Panc1 (cell line): Measurements from ENCODE around the gene HMCN2. TPM values are rescaled to one million over a fixed set of nuclear protein-coding genes. Genes with fewer than 3 reads are reported as not detected.

Source experiments
- ATAC-seq: fragments of 200-7000 bp; cut with Tn5 transposase; 2 replicates; pipeline ENCODE4 v1.9.1; 2020; ENCODE audit warnings: mild to moderate bottlenecking, moderate library complexity
- BruUV-seq: library from RNA; stranded (reverse); fragments of 400-500 nt; replicated peaks from 2 replicates; lab custom pipeline; 2021; lab: Mats Ljungman, UMichigan
- CTCF ChIA-PET: fragments of 300-600 bp; sonication (Branson Sonifier 250); formaldehyde crosslinking; loops from one replicate; lab custom pipeline; 2022; ENCODE audit warnings: antibody characterized with exemption; lab: Charles Lee
- POLR2A ChIA-PET: fragments of 300-600 bp; sonication (Branson Sonifier 250); formaldehyde crosslinking; loops from one replicate; lab custom pipeline; 2022; ENCODE audit warnings: antibody characterized with exemption; lab: Charles Lee
- DNase-seq: peaks from one replicate; pipeline ENCODE4 v3.0.0-alpha.2; 2010; ENCODE audit warnings: low read depth, low spot score
- H3K27ac ChIP-seq: 2 replicates; pipeline ENCODE4 v1.5.1; 2011; ENCODE audit warnings: mild to moderate bottlenecking, low read length, inconsistent platforms
- H3K27me3 ChIP-seq: fragments of 200-500 bp; sonication (Bioruptor generic); 2 replicates; pipeline ENCODE4 v1.6.0; 2014; ENCODE audit warnings: low read length, inconsistent platforms; ENCODE audit not compliant: control insufficient read depth, insufficient read depth
- H3K36me3 ChIP-seq: fragments of 200-500 bp; sonication (Bioruptor generic); 2 replicates; pipeline ENCODE4 v1.5.1; 2014; ENCODE audit warnings: inconsistent platforms, mild to moderate bottlenecking, low read length, moderate library complexity; ENCODE audit not compliant: control insufficient read depth, insufficient read depth
- H3K4me1 ChIP-seq: 2 replicates; pipeline ENCODE4 v1.5.1; 2011; ENCODE audit warnings: inconsistent platforms, mild to moderate bottlenecking, low read length, moderate library complexity; ENCODE audit not compliant: control insufficient read depth, insufficient read depth
- H3K4me3 ChIP-seq, 2 experiments: 2 replicates each; pipeline ENCODE4 v1.5.1; 2011 to 2012; ENCODE audit warnings: low read depth in 2 of 2, low read length in 2 of 2, mild to moderate bottlenecking in 2 of 2, inconsistent platforms in 1 of 2, moderate library complexity in 1 of 2
- H3K9me3 ChIP-seq: fragments of 200-500 bp; sonication (Bioruptor generic); 2 replicates; pipeline ENCODE4 v1.5.1; 2014; ENCODE audit warnings: low read depth, mild to moderate bottlenecking, inconsistent platforms, low read length, moderate library complexity; ENCODE audit not compliant: control insufficient read depth, insufficient read depth
- POLR2AphosphoS5 ChIP-seq: IDR thresholded peaks from 2 replicates; pipeline ENCODE4 v1.6.1; 2012; ENCODE audit warnings: mild to moderate bottlenecking, low read depth, low read length, moderate library complexity
- SIN3A ChIP-seq: IDR thresholded peaks from 2 replicates; pipeline ENCODE4 v1.6.1; 2012; ENCODE audit warnings: low read depth, mild to moderate bottlenecking, low read length, moderate library complexity, borderline replicate concordance; ENCODE audit not compliant: insufficient read depth
- TCF7L2 ChIP-seq: IDR thresholded peaks from 2 replicates; pipeline ENCODE4 v1.6.1; 2011; ENCODE audit warnings: mild to moderate bottlenecking, low read depth, low read length, inconsistent platforms
- in situ Hi-C: cut with HindIII; loops from 2 replicates; pipeline ENCODE4 v1.10.0; 2016; ENCODE audit warnings: low sequenced_read_pairs, low pct_unique_long_range_greater_than_20kb
- intact Hi-C: fragments of 100-400 bp; cut with micrococcal nuclease; formaldehyde crosslinking; loops from one replicate; pipeline ENCODE4 v1.10.0; 2022; ENCODE audit not compliant: unreplicated experiment
- total RNA-seq: library from RNA; stranded (reverse); gene quantifications from one replicate; pipeline ENCODE4 v1.2.1, GENCODE V29; 2021; ENCODE audit not compliant: unreplicated experiment
- TF ChIP-seq, protein P1 (sequence below): fragments of 450-650 bp; IDR thresholded peaks from 2 replicates; pipeline ENCODE4 v1.5.1; 2017; ENCODE audit warnings: mild to moderate bottlenecking
- TF ChIP-seq, protein P2 (sequence below), 2 experiments: IDR thresholded peaks; 2 replicates each; pipeline ENCODE4 v1.6.1; 2011 to 2012; ENCODE audit warnings: low read depth in 2 of 2, control low read depth in 1 of 2, low read length in 1 of 2, mild to moderate bottlenecking in 1 of 2, moderate library complexity in 1 of 2; ENCODE audit not compliant: insufficient read depth in 1 of 2

Gene HMCN2
- total RNA-seq, 1 experiment from 2014 or later, result 0.05 TPM

DNA sequence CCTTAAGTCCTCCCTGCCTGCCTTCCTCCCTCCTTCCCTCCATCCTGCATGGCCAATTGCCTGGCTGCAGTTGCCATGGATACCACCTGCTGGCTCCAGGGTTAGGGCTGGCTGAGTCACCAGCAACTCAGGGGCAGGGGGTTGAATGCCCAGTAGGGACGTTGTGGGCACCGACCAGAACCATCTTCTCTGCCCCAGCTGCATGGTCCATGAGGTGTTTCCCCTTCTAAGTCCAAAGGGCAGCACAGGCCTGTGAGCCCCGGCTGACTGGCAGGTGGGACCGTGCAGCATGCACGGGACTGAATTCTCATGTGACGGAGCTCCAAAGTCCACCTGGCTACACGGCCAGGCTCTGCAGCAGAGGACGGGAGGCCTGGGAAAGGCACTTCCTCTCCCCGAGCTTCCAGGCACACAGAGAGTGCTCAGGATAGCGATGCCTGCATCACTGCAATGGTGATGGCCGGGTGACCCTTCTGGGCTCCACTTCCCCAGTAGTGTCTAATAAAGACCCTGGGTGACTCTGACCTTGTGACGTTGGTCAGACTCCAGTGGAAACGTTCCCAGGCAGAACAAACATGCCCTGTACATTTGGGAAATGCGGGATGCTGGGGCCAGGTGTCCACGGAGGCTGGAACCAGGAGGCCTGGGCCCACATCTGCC lies 184.9 kb downstream of the HMCN2 start:
- POLR2A ChIA-PET, result no interaction called here
- Histone ChIP-seq H3K9me3 (no peaks in the 10 kb centered on the region), H3K4me1 (peaks cover 22% of the 10 kb centered on the region), H3K27ac (no peak overlapping the region), H3K36me3 (no peaks in the 10 kb centered on the region), H3K27me3 (no peaks in the 10 kb centered on the region), H3K4me3 (no peak overlapping the region)
- in situ Hi-C loops (no loop called here), intact Hi-C loops (no loop called here)
- CTCF ChIA-PET, result no interaction called here
- no peak for ATAC-seq
- no TSS peak for BruUV-seq
- TF ChIP-seq, protein P1, sequence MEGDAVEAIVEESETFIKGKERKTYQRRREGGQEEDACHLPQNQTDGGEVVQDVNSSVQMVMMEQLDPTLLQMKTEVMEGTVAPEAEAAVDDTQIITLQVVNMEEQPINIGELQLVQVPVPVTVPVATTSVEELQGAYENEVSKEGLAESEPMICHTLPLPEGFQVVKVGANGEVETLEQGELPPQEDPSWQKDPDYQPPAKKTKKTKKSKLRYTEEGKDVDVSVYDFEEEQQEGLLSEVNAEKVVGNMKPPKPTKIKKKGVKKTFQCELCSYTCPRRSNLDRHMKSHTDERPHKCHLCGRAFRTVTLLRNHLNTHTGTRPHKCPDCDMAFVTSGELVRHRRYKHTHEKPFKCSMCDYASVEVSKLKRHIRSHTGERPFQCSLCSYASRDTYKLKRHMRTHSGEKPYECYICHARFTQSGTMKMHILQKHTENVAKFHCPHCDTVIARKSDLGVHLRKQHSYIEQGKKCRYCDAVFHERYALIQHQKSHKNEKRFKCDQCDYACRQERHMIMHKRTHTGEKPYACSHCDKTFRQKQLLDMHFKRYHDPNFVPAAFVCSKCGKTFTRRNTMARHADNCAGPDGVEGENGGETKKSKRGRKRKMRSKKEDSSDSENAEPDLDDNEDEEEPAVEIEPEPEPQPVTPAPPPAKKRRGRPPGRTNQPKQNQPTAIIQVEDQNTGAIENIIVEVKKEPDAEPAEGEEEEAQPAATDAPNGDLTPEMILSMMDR, result no peak
- TF ChIP-seq, protein P2, sequence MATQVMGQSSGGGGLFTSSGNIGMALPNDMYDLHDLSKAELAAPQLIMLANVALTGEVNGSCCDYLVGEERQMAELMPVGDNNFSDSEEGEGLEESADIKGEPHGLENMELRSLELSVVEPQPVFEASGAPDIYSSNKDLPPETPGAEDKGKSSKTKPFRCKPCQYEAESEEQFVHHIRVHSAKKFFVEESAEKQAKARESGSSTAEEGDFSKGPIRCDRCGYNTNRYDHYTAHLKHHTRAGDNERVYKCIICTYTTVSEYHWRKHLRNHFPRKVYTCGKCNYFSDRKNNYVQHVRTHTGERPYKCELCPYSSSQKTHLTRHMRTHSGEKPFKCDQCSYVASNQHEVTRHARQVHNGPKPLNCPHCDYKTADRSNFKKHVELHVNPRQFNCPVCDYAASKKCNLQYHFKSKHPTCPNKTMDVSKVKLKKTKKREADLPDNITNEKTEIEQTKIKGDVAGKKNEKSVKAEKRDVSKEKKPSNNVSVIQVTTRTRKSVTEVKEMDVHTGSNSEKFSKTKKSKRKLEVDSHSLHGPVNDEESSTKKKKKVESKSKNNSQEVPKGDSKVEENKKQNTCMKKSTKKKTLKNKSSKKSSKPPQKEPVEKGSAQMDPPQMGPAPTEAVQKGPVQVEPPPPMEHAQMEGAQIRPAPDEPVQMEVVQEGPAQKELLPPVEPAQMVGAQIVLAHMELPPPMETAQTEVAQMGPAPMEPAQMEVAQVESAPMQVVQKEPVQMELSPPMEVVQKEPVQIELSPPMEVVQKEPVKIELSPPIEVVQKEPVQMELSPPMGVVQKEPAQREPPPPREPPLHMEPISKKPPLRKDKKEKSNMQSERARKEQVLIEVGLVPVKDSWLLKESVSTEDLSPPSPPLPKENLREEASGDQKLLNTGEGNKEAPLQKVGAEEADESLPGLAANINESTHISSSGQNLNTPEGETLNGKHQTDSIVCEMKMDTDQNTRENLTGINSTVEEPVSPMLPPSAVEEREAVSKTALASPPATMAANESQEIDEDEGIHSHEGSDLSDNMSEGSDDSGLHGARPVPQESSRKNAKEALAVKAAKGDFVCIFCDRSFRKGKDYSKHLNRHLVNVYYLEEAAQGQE (IDR thresholded peaks at IDR 0.05; ENCODE audit: insufficient read depth in 1 of 2, low read depth in 2 of 2, low read length in 1 of 2), result no peak
- TF ChIP-seq POLR2AphosphoS5, result no peak
- TF ChIP-seq TCF7L2, result no peak
- no peak for TF ChIP-seq SIN3A
- DNase-seq, result no peak

DNA sequence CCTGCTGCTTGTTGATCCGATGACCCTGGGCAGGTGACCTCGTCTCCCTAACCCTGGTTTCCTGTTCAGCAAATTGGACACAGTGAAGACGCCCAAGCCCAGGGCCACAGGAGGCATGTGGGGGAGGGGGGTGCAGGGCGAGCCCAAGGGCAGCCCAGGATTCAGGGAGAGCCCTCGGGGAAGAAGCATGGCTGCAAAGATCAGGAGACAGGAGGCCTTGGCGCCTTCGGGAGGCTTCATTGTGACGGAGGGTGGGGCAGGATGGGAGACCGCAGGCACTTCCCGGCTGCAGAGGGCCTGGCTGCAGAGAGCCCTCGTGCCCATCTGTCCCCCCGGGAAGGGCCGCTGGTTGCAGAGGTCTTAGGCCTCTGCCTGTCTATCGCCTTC lies 185.4 kb downstream of the HMCN2 start:
- H3K4me3 ChIP-seq, result no peak overlapping the region
- peaks cover 17% of the 10 kb centered on the region for H3K4me1 ChIP-seq
- in situ Hi-C loops, result no loop called here
- no peaks in the 10 kb centered on the region for H3K36me3 ChIP-seq
- no peaks in the 10 kb centered on the region for H3K9me3 ChIP-seq
- no peaks in the 10 kb centered on the region for H3K27me3 ChIP-seq
- no TSS peak for BruUV-seq
- no peak for ATAC-seq
- DNase-seq, result no peak
- TF ChIP-seq TCF7L2, result no peak
- POLR2A ChIA-PET, result no interaction called here
- CTCF ChIA-PET, result no interaction called here
- no peak overlapping the region for H3K27ac ChIP-seq
- intact Hi-C loops, result no loop called here

DNA sequence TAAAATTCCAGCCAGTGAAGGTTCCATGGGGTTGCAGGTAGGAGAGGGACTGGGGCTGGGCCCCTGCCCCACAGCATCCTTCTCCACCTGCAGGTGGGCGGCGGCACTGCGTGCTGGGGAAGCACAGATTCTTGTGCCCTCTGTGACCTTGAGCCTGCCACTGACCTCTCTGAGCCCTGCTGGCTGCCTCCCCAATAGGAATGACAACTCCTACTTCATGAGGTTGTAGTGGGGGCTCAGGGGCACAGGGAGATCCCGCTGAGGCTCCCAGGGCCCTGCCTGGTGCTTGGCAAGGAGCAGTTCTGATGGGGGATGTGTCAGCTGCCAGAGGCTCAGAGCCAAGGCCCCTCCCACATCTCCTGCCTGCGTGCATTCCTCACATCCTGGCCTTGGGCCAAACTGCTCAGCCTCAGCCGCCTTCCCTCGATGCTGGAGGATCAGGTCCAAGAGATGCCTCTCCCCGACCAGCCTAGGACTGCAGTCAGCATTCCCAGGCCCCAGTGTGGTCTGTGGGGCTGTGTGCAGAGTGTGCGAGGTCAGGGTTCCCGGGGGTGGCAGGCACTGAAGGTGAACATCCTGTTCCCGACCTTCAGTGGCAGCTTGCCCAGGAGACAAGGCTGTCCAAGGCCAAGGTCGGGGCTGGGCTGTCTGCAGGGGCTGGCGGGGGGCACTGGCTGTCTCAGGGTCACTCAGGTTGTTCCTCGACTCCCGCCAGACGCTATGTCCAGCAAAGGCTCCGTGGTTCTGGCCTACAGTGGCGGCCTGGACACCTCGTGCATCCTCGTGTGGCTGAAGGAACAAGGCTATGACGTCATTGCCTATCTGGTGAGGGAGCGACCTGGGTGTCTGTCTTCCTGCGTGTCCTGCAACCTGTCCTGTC lies 186.2 kb downstream of the HMCN2 start:
- DNase-seq (no peak), ATAC-seq (peak; percentile 68)
- ChIA-PET POLR2A (no interaction called here), CTCF (no interaction called here)
- no TSS peak for BruUV-seq
- H3K27ac ChIP-seq, result no peak overlapping the region
- in situ Hi-C loops (no loop called here), intact Hi-C loops (no loop called here)
- TF ChIP-seq, protein P2 (IDR thresholded peaks at IDR 0.05; ENCODE audit: insufficient read depth in 1 of 2, low read depth in 2 of 2, low read length in 1 of 2), result no peak
- TF ChIP-seq TCF7L2 (no peak), SIN3A (no peak)
- TF ChIP-seq, protein P1, result peak; percentile 62
- no peaks in the 10 kb centered on the region for H3K27me3 ChIP-seq
- H3K9me3 ChIP-seq, result no peaks in the 10 kb centered on the region
- H3K36me3 ChIP-seq, result no peaks in the 10 kb centered on the region
- H3K4me1 ChIP-seq, result peaks cover 12% of the 10 kb centered on the region
- H3K4me3 ChIP-seq, result no peak overlapping the region
